Karpas-422 (cell line): ENCODE data around the gene ATG16L2. TPM values are rescaled to one million over a fixed set of nuclear protein-coding genes. Genes with fewer than 3 reads are reported as not detected.
"Not testable (repeated sequence)": the region's sequence is repeated elsewhere in the genome, so short reads cannot be mapped to it uniquely, and the experiment has no call there.

Experiments
- DNase-seq: peaks from one replicate; pipeline ENCODE4 v3.0.0-alpha.2; 2015
- H2AFZ ChIP-seq: fragments of 200-600 bp; sonication (generic); 2 replicates; pipeline ENCODE4 v1.6.1; 2014; ENCODE audit warnings: antibody characterized with exemption, low read length, mixed read lengths
- H3K27ac ChIP-seq: fragments of 200-600 bp; sonication (generic); 2 replicates; pipeline ENCODE4 v1.5.1; 2014; ENCODE audit warnings: mild to moderate bottlenecking, low read length, moderate library complexity
- H3K27me3 ChIP-seq: fragments of 200-600 bp; sonication (generic); 2 replicates; pipeline ENCODE4 v1.6.1; 2014; ENCODE audit warnings: low read length, mixed read lengths
- H3K36me3 ChIP-seq: fragments of 200-600 bp; sonication (generic); 2 replicates; pipeline ENCODE4 v1.6.1; 2014; ENCODE audit warnings: low read length, mixed read lengths; ENCODE audit not compliant: insufficient read depth
- H3K4me1 ChIP-seq: fragments of 200-600 bp; sonication (generic); 2 replicates; pipeline ENCODE4 v1.6.1; 2014; ENCODE audit warnings: mild to moderate bottlenecking, low read length, mixed read lengths
- H3K4me2 ChIP-seq: fragments of 200-600 bp; sonication (generic); 2 replicates; pipeline ENCODE4 v1.6.1; 2014; ENCODE audit warnings: low read length, low read depth, mild to moderate bottlenecking; ENCODE audit not compliant: poor library complexity, severe bottlenecking
- H3K4me3 ChIP-seq: fragments of 200-600 bp; sonication (generic); 2 replicates; pipeline ENCODE4 v1.5.1; 2014; ENCODE audit warnings: mild to moderate bottlenecking, antibody characterized with exemption, low read length, mixed read lengths
- H3K79me2 ChIP-seq: fragments of 200-600 bp; sonication (generic); 2 replicates; pipeline ENCODE4 v1.6.1; 2014; ENCODE audit warnings: mild to moderate bottlenecking, low read length, mixed read lengths
- H3K9ac ChIP-seq: fragments of 200-600 bp; sonication (generic); 2 replicates; pipeline ENCODE4 v1.6.0; 2014; ENCODE audit warnings: low read length
- H3K9me2 ChIP-seq: fragments of 200-600 bp; sonication (generic), shearing (Covaris generic); replicated peaks from 2 replicates; pipeline ENCODE4 v1.6.0; 2014; ENCODE audit warnings: mild to moderate bottlenecking, low read length, moderate library complexity; ENCODE audit not compliant: insufficient read depth
- H3K9me3 ChIP-seq: fragments of 300-700, 200-600 bp; sonication (generic); 2 replicates; pipeline ENCODE4 v1.6.1; 2014; ENCODE audit warnings: low read length, mixed read lengths
- H4K20me1 ChIP-seq: fragments of 200-600 bp; sonication (generic); 2 replicates; pipeline ENCODE4 v1.6.1; 2014; ENCODE audit warnings: mild to moderate bottlenecking, antibody characterized with exemption, low read length, low read depth; ENCODE audit not compliant: insufficient read depth
- total RNA-seq: library from RNA; depleted of rRNA; stranded (reverse); fragments of >200 nt; shearing (Covaris generic); gene quantifications from 2 replicates; pipeline ENCODE4 v1.2.3, GENCODE V29; 2014; ENCODE audit warnings: low replicate concordance

Gene ATG16L2
- total RNA-seq, 1 experiment from 2014 or later: 14.8 TPM

GRCh38 chr11:72792437-72793021, 21.7 kb upstream of the ATG16L2 start:
- Histone ChIP-seq H3K9ac (peak overlapping the region; percentile 51), H3K4me2 (peak overlapping the region; percentile 69), H2AFZ (peak overlapping the region; percentile 68; the same call in 1 of the 2 replicates)

DNA sequence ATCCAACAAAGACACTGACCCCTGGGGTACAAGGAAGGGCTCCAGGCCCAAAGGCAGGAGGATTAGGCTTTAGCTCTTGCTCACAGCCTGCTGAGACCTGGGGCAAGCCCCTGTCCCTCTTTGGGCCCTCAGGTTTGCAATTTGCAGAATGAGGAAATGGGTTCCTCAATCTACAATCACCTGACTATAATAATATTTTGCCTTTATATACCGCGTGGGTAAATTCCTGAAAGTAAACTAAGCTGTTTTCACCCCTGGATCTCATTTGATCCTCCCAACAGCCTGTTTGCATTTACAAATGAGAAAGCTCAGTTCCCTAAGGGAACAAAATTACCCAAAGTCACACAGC, 21.2 kb upstream of the ATG16L2 start:
- peak overlapping the region; percentile 51 for H3K9ac ChIP-seq
- no peaks in the 10 kb centered on the region for H4K20me1 ChIP-seq

More at GRCh38 chr11:72792437-72793021, 21.7 kb upstream of the ATG16L2 start:
- H3K9me2 ChIP-seq: no peaks in the 10 kb centered on the region
- no peak overlapping the region; the same call in 1 of the 2 replicates for H3K4me3 ChIP-seq
- no peaks in the 10 kb centered on the region for H4K20me1 ChIP-seq
- no peaks in the 10 kb centered on the region for H3K9me3 ChIP-seq
- H3K27me3 ChIP-seq: no peaks in the 10 kb centered on the region
- DNase-seq: no peak
- H3K79me2 ChIP-seq: no peaks in the 10 kb centered on the region
- H3K36me3 ChIP-seq: no peaks in the 10 kb centered on the region
- peaks cover 25% of the 10 kb centered on the region for H3K4me1 ChIP-seq
- H3K27ac ChIP-seq: no peak overlapping the region

GRCh38 chr11:72793425-72794367, 20.5 kb upstream of the ATG16L2 start, which contains the start of gene STARD10:
STARD10 (minus strand) TSS chr11:72794047; CDS start chr11:72781181, 12,866 bp downstream.
- peak within 1 kb of the TSS; percentile 74 for H2AFZ ChIP-seq
- no peaks in the 10 kb centered on the region for H3K9me2 ChIP-seq

More for the DNA sequence above, 21.2 kb upstream of the ATG16L2 start:
- peaks cover 20% of the 10 kb centered on the region for H3K4me1 ChIP-seq
- H3K36me3 ChIP-seq: no peaks in the 10 kb centered on the region
- peak overlapping the region; percentile 68 for H2AFZ ChIP-seq
- no peaks in the 10 kb centered on the region for H3K79me2 ChIP-seq
- H3K4me2 ChIP-seq: peak overlapping the region; percentile 69
- no peak for DNase-seq
- peak overlapping the region; percentile 24; the same call in 1 of the 2 replicates for H3K27ac ChIP-seq
- no peaks in the 10 kb centered on the region for H3K9me3 ChIP-seq
- H3K27me3 ChIP-seq: no peaks in the 10 kb centered on the region
- H3K4me3 ChIP-seq: peak overlapping the region; percentile 71
- no peaks in the 10 kb centered on the region for H3K9me2 ChIP-seq

GRCh38 chr11:72798361-72798760, 15.8 kb upstream of the ATG16L2 start:
- Histone ChIP-seq H3K4me2 (no peak overlapping the region), H3K36me3 (no peaks in the 10 kb centered on the region), H3K9ac (no peak overlapping the region), H3K9me2 (no peaks in the 10 kb centered on the region), H3K27ac (no peak overlapping the region), H3K27me3 (no peaks in the 10 kb centered on the region), H3K4me3 (no peak overlapping the region), H3K4me1 (peaks cover 15% of the 10 kb centered on the region), H3K9me3 (no peaks in the 10 kb centered on the region), H2AFZ (no peak overlapping the region), H4K20me1 (no peaks in the 10 kb centered on the region), H3K79me2 (no peaks in the 10 kb centered on the region)
- DNase-seq: no peak

More at GRCh38 chr11:72793425-72794367, 20.5 kb upstream of the ATG16L2 start, which contains the start of gene STARD10:
- Histone ChIP-seq H3K27ac (peak within 1 kb of the TSS; percentile 33; the same call in 1 of the 2 replicates), H3K4me1 (peaks cover 21% of the 10 kb centered on the region), H4K20me1 (no peaks in the 10 kb centered on the region), H3K9ac (peak within 1 kb of the TSS; percentile 75), H3K79me2 (no peaks in the 10 kb centered on the region), H3K9me3 (no peaks in the 10 kb centered on the region), H3K4me3 (peak within 1 kb of the TSS; percentile 71), H3K36me3 (no peaks in the 10 kb centered on the region), H3K27me3 (no peaks in the 10 kb centered on the region), H3K4me2 (peak within 1 kb of the TSS; percentile 69)
- DNase-seq: peak; percentile 98

DNA sequence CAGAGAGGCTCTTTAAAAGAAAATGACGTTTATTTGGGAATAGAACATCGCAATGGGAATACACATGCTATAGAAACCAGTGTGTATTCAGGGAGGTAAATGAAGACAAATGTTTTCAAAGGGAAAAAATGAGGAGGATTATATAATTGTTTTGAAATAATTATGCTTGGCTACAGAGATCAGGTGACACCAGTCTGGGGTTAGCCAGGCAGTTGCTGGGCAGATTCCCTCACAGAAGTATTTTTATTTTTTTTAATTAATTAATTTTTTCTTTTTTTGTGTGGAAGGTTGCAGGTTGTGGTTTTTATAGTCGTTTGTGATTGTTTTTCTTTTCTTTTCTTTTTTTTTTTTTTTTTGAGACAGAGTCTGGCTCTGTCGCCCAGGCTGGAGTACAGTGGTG, 14.8 kb upstream of the ATG16L2 start:
- Histone ChIP-seq H3K27ac (no peak overlapping the region), H3K27me3 (no peaks in the 10 kb centered on the region), H3K9ac (no peak overlapping the region), H2AFZ (no peak overlapping the region), H3K4me1 (peaks cover 9% of the 10 kb centered on the region), H3K4me3 (no peak overlapping the region), H3K4me2 (no peak overlapping the region), H3K9me2 (no peaks in the 10 kb centered on the region), H3K9me3 (no peaks in the 10 kb centered on the region), H3K79me2 (no peaks in the 10 kb centered on the region), H4K20me1 (no peaks in the 10 kb centered on the region), H3K36me3 (no peaks in the 10 kb centered on the region)
- DNase-seq: no peak

DNA sequence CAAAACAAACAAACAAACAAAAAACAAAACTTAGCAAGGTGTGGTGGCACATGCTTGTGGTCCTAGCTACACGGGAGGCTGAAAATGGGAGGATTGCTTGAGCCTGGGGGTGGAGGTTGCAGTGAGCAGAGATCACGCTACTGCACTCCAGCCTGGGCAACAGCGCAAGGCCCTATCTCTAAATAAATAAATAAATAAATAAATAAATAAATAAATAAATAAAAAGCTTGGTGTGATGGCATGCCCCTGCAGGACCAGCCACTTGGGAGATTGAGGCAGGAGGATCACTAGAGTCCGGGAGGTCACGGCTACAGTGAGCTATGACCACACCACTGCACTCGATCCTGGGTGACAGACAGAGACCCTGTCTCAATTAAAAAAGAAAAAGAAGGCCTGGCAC, 11.4 kb upstream of the ATG16L2 start:
- no peaks in the 10 kb centered on the region for H4K20me1 ChIP-seq
- H3K4me1 ChIP-seq: peaks cover 5% of the 10 kb centered on the region
- H3K9ac ChIP-seq: no peak overlapping the region
- no peak for DNase-seq
- H3K79me2 ChIP-seq: no peaks in the 10 kb centered on the region
- H3K9me2 ChIP-seq: no peaks in the 10 kb centered on the region
- H3K27me3 ChIP-seq: no peaks in the 10 kb centered on the region
- H3K9me3 ChIP-seq: no peaks in the 10 kb centered on the region
- no peaks in the 10 kb centered on the region for H3K36me3 ChIP-seq
- no peak overlapping the region for H3K4me2 ChIP-seq
- H3K4me3 ChIP-seq: no peak overlapping the region
- H2AFZ ChIP-seq: no peak overlapping the region
- H3K27ac ChIP-seq: no peak overlapping the region

DNA sequence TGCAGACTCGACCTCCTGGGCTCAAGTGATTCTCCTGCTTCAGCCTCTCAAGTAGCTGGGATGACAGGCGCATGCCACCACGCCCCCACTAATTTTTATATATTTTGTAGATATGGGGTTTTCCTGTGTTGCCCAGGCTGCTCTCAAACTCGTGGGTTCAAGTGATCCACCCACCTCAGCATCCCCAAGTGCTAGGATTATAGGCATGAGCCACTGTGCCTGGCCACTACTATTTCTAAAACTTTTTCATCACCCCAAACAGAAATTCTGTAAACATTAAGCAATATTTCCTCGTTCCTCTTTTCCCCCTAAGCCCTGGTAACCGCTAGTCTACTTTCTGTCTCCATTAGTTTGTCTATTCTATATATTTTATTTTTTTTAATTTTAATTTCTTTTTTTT, 9.0 kb upstream of the ATG16L2 start:
- H3K4me3 ChIP-seq: no peak overlapping the region
- no peak overlapping the region for H3K9ac ChIP-seq
- no peak for DNase-seq
- H3K9me2 ChIP-seq: no peaks in the 10 kb centered on the region
- no peaks in the 10 kb centered on the region for H3K9me3 ChIP-seq
- H3K79me2 ChIP-seq: no peaks in the 10 kb centered on the region
- H3K4me1 ChIP-seq: no peaks in the 10 kb centered on the region
- H3K27ac ChIP-seq: no peak overlapping the region
- H4K20me1 ChIP-seq: no peaks in the 10 kb centered on the region
- H3K4me2 ChIP-seq: no peak overlapping the region
- H3K27me3 ChIP-seq: no peaks in the 10 kb centered on the region
- no peak overlapping the region for H2AFZ ChIP-seq
- H3K36me3 ChIP-seq: no peaks in the 10 kb centered on the region

GRCh38 chr11:72806378-72806777, 7.8 kb upstream of the ATG16L2 start:
- not testable (repeated sequence) for H3K79me2 ChIP-seq, H2AFZ ChIP-seq, H3K4me1 ChIP-seq, H3K27ac ChIP-seq, H3K36me3 ChIP-seq, H4K20me1 ChIP-seq, H3K27me3 ChIP-seq, DNase-seq, H3K4me3 ChIP-seq, H3K9me3 ChIP-seq, H3K9ac ChIP-seq, H3K9me2 ChIP-seq, H3K4me2 ChIP-seq
